Measurements from ENCODE around the gene SERTAD1. TPM values are rescaled to one million over a fixed set of nuclear protein-coding genes. Genes with fewer than 3 reads are reported as not detected.

SERTAD1 gene
- total RNA-seq, 2 experiments from 2014 or later, result 9.3 to 10.1 TPM

GRCh38 chr19:40396886-40397567, 28.8 kb downstream of the SERTAD1 start:
- DNase-seq, result no peak
- H3K9me3 Mint-ChIP-seq (ENCODE audit: insufficient read depth), result no peaks in the 10 kb centered on the region
- peaks cover 12% of the 10 kb centered on the region for H3K27me3 Mint-ChIP-seq (ENCODE audit: low read depth)
- H3K4me3 Mint-ChIP-seq, result no peak overlapping the region
- peaks cover 12% of the 10 kb centered on the region for H3K4me1 Mint-ChIP-seq (ENCODE audit: low read depth)
- no peak overlapping the region for H3K27ac Mint-ChIP-seq
- H3K36me3 Mint-ChIP-seq (ENCODE audit: low read depth), result no peaks in the 10 kb centered on the region
- CTCF ChIA-PET, result no interaction called here
- ATAC-seq, result no peak
- POLR2A ChIA-PET, result no interaction called here

GRCh38 chr19:40395956-40396355, 29.8 kb downstream of the SERTAD1 start:
- peaks cover 12% of the 10 kb centered on the region for H3K27me3 Mint-ChIP-seq (ENCODE audit: low read depth)
- no peak overlapping the region for H3K27ac Mint-ChIP-seq
- POLR2A ChIA-PET, result interaction anchor here (0.7 kb wide), 2 partner anchors 60 to 835 kb away, joined by 5 to 6 read pairs; no protein-coding TSS in a partner anchor
- peaks cover 12% of the 10 kb centered on the region for H3K4me1 Mint-ChIP-seq (ENCODE audit: low read depth)
- CTCF ChIA-PET, result no interaction called here
- DNase-seq (no peak), ATAC-seq (no peak)
- H3K36me3 Mint-ChIP-seq (ENCODE audit: low read depth), result no peaks in the 10 kb centered on the region
- no peak overlapping the region for H3K4me3 Mint-ChIP-seq
- H3K9me3 Mint-ChIP-seq (ENCODE audit: insufficient read depth), result no peaks in the 10 kb centered on the region

- DNase-seq, result no peak
- ATAC-seq, result no peak
- ChIA-PET POLR2A (interaction anchor here (0.9 kb wide), 1 partner anchor 30 kb away, joined by 3 read pairs; no protein-coding TSS in a partner anchor), CTCF (no interaction called here)
- Mint-ChIP-seq H3K27me3 (ENCODE audit: low read depth) (peaks cover 8% of the 10 kb centered on the region), H3K27ac (no peak overlapping the region), H3K36me3 (ENCODE audit: low read depth) (no peaks in the 10 kb centered on the region), H3K9me3 (ENCODE audit: insufficient read depth) (no peaks in the 10 kb centered on the region), H3K4me3 (no peak overlapping the region), H3K4me1 (ENCODE audit: low read depth) (peaks cover 12% of the 10 kb centered on the region)
Observed at GRCh38 chr19:40394816-40395210, 31.0 kb downstream of the SERTAD1 start.

GRCh38 chr19:40393894-40394815, 31.6 kb downstream of the SERTAD1 start:
- Mint-ChIP-seq H3K27ac (no peak overlapping the region), H3K4me1 (ENCODE audit: low read depth) (peaks cover 9% of the 10 kb centered on the region), H3K36me3 (ENCODE audit: low read depth) (no peaks in the 10 kb centered on the region), H3K27me3 (ENCODE audit: low read depth) (peaks cover 3% of the 10 kb centered on the region), H3K9me3 (ENCODE audit: insufficient read depth) (no peaks in the 10 kb centered on the region), H3K4me3 (no peak overlapping the region)
- ChIA-PET CTCF (no interaction called here), POLR2A (interaction anchor here (0.9 kb wide), 1 partner anchor 31 kb away, joined by 3 read pairs; no protein-coding TSS in a partner anchor)
- ATAC-seq (no peak), DNase-seq (no peak)

GRCh38 chr19:40392894-40393517, 32.8 kb downstream of the SERTAD1 start:
- Mint-ChIP-seq H3K9me3 (ENCODE audit: insufficient read depth) (no peaks in the 10 kb centered on the region), H3K4me3 (no peak overlapping the region), H3K4me1 (ENCODE audit: low read depth) (no peaks in the 10 kb centered on the region), H3K27me3 (ENCODE audit: low read depth) (no peaks in the 10 kb centered on the region), H3K27ac (no peak overlapping the region), H3K36me3 (ENCODE audit: low read depth) (no peaks in the 10 kb centered on the region)
- ChIA-PET POLR2A (no interaction called here), CTCF (no interaction called here)
- ATAC-seq (no peak), DNase-seq (no peak)

GRCh38 chr19:40392123-40392522, 33.7 kb downstream of the SERTAD1 start:
- H3K4me1 Mint-ChIP-seq (ENCODE audit: low read depth), result no peaks in the 10 kb centered on the region
- H3K27ac Mint-ChIP-seq, result no peak overlapping the region
- ATAC-seq (no peak), DNase-seq (no peak)
- H3K36me3 Mint-ChIP-seq (ENCODE audit: low read depth), result no peaks in the 10 kb centered on the region
- no peak overlapping the region for H3K4me3 Mint-ChIP-seq
- CTCF ChIA-PET, result no interaction called here
- POLR2A ChIA-PET, result no interaction called here
- no peaks in the 10 kb centered on the region for H3K9me3 Mint-ChIP-seq (ENCODE audit: insufficient read depth)
- H3K27me3 Mint-ChIP-seq (ENCODE audit: low read depth), result no peaks in the 10 kb centered on the region

GRCh38 chr19:40390084-40390742, 35.6 kb downstream of the SERTAD1 start, which contains the start of gene HIPK4:
Gene HIPK4, minus strand, starts transcription at chr19:40390181. Its CDS starts 279 bp downstream, at chr19:40389902.
- DNase-seq, result no peak
- Mint-ChIP-seq H3K36me3 (ENCODE audit: low read depth) (no peaks in the 10 kb centered on the region), H3K4me3 (no peak within 1 kb of the TSS), H3K27me3 (ENCODE audit: low read depth) (peaks cover 2% of the 10 kb centered on the region), H3K9me3 (ENCODE audit: insufficient read depth) (no peaks in the 10 kb centered on the region), H3K4me1 (ENCODE audit: low read depth) (peaks cover 3% of the 10 kb centered on the region), H3K27ac (no peak within 1 kb of the TSS)
- ATAC-seq, result no peak
- ChIA-PET POLR2A (no interaction called here), CTCF (no interaction called here)

GRCh38 chr19:40389404-40390083, 36.2 kb downstream of the SERTAD1 start:
- DNase-seq, result no peak
- no peaks in the 10 kb centered on the region for H3K9me3 Mint-ChIP-seq (ENCODE audit: insufficient read depth)
- ATAC-seq, result no peak
- H3K27ac Mint-ChIP-seq, result no peak overlapping the region
- peaks cover 2% of the 10 kb centered on the region for H3K27me3 Mint-ChIP-seq (ENCODE audit: low read depth)
- POLR2A ChIA-PET, result no interaction called here
- H3K4me3 Mint-ChIP-seq, result no peak overlapping the region
- peaks cover 5% of the 10 kb centered on the region for H3K4me1 Mint-ChIP-seq (ENCODE audit: low read depth)
- CTCF ChIA-PET, result interaction anchor here (1.0 kb wide), 1 partner anchor 85 kb away, joined by 4 read pairs; no protein-coding TSS in a partner anchor
- H3K36me3 Mint-ChIP-seq (ENCODE audit: low read depth), result no peaks in the 10 kb centered on the region

GRCh38 chr19:40388481-40388880, 37.3 kb downstream of the SERTAD1 start:
- no peaks in the 10 kb centered on the region for H3K36me3 Mint-ChIP-seq (ENCODE audit: low read depth)
- no peak for DNase-seq
- ATAC-seq, result no peak
- H3K27ac Mint-ChIP-seq, result no peak overlapping the region
- no peak overlapping the region for H3K4me3 Mint-ChIP-seq
- peaks cover 2% of the 10 kb centered on the region for H3K27me3 Mint-ChIP-seq (ENCODE audit: low read depth)
- POLR2A ChIA-PET, result no interaction called here
- H3K9me3 Mint-ChIP-seq (ENCODE audit: insufficient read depth), result no peaks in the 10 kb centered on the region
- CTCF ChIA-PET, result no interaction called here
- H3K4me1 Mint-ChIP-seq (ENCODE audit: low read depth), result peaks cover 5% of the 10 kb centered on the region

- POLR2A ChIA-PET, result no interaction called here
- Mint-ChIP-seq H3K9me3 (ENCODE audit: insufficient read depth) (no peaks in the 10 kb centered on the region), H3K27me3 (ENCODE audit: low read depth) (peaks cover 2% of the 10 kb centered on the region), H3K4me3 (no peak overlapping the region), H3K4me1 (ENCODE audit: low read depth) (peaks cover 5% of the 10 kb centered on the region), H3K27ac (no peak overlapping the region), H3K36me3 (ENCODE audit: low read depth) (no peaks in the 10 kb centered on the region)
- CTCF ChIA-PET, result no interaction called here
- no peak for ATAC-seq
- no peak for DNase-seq
Observed at GRCh38 chr19:40387155-40387554, 38.6 kb downstream of the SERTAD1 start.

- Mint-ChIP-seq H3K36me3 (ENCODE audit: low read depth) (no peaks in the 10 kb centered on the region), H3K4me3 (no peak overlapping the region), H3K27ac (no peak overlapping the region), H3K9me3 (ENCODE audit: insufficient read depth) (no peaks in the 10 kb centered on the region), H3K27me3 (ENCODE audit: low read depth) (peaks cover 2% of the 10 kb centered on the region), H3K4me1 (ENCODE audit: low read depth) (peaks cover 5% of the 10 kb centered on the region)
- no peak for ATAC-seq
- CTCF ChIA-PET, result no interaction called here
- no peak for DNase-seq
- POLR2A ChIA-PET, result no interaction called here
Observed at GRCh38 chr19:40383668-40384248, 42.0 kb downstream of the SERTAD1 start.

All from activated CD8-positive, alpha-beta T cell treated with anti-CD3 and anti-CD28 coated beads, Interleukin-2, amount 10 ng/mL, durations not matched to agents 7 days and 5 days (primary cell).